Gastrocnemius medialis (tissue), 4 donors: ENCODE measurements around the gene PTTG1IP. TPM values are rescaled to one million over a fixed set of nuclear protein-coding genes. Genes with fewer than 3 reads are reported as not detected.

ENCODE experiments used
- ATAC-seq, 2 donors: fragments of 150-250 bp; one replicate each; pipeline ENCODE4 v1.9.1; 2016
- DNase-seq, 2 donors: peaks; one replicate each; pipeline ENCODE4 v3.0.0-alpha.2; 2019
- H3K27ac ChIP-seq, 4 donors: fragments of 200-600 bp; sonication (generic); 1 replicate in 1 of 4; 2 replicates in 3 of 4; pipeline ENCODE4 v1.5.1; 2016 to 2018; ENCODE audit warnings: mild to moderate bottlenecking in 2 of 4, moderate library complexity in 1 of 4
- H3K27me3 ChIP-seq, 3 donors: fragments of 200-600 bp; sonication (generic) in 2 of 3; 1 replicate in 1 of 3; 2 replicates in 2 of 3; pipeline versions ENCODE4 v1.5.1 to v1.6.0; 2016 to 2019; ENCODE audit warnings: mild to moderate bottlenecking in 1 of 3, moderate library complexity in 1 of 3
- H3K36me3 ChIP-seq, 2 donors: fragments of 200-600 bp; sonication (generic) in 1 of 2; one replicate each; pipeline ENCODE4 v1.5.1; 2017 to 2018
- H3K4me1 ChIP-seq, 2 donors: fragments of 200-600 bp; sonication (generic) in 1 of 2; one replicate each; pipeline ENCODE4 v1.5.1; 2016 to 2017; ENCODE audit warnings: mild to moderate bottlenecking in 2 of 2
- H3K4me3 ChIP-seq, 4 donors: fragments of 200-600 bp; sonication (generic) in 3 of 4; 1 replicate in 1 of 4; 2 replicates in 3 of 4; pipeline ENCODE4 v1.5.1; 2016 to 2019; ENCODE audit warnings: mild to moderate bottlenecking in 2 of 4
- H3K9me3 ChIP-seq, 3 donors: fragments of 200-600 bp; sonication (generic) in 2 of 3; 1 replicate in 1 of 3; 2 replicates in 2 of 3; pipeline ENCODE4 v1.5.1; 2016 to 2019
- CTCF ChIP-seq, 5 experiments: fragments of 450-650 bp in 3 of 5; fragments of 200-600 bp in 2 of 5; sonication (generic) in 2 of 5; IDR thresholded peaks in 4 of 5; conservative IDR thresholded peaks in 1 of 5; 1 replicate in 4 of 5; 2 replicates in 1 of 5; pipeline ENCODE4 v1.5.1; 2016 to 2019; ENCODE audit warnings: antibody characterized with exemption in 5 of 5, mild to moderate bottlenecking in 3 of 5, moderate library complexity in 3 of 5
- POLR2A ChIP-seq, 2 donors: fragments of 450-650 bp; IDR thresholded peaks; one replicate each; pipeline ENCODE4 v1.6.1; 2017; ENCODE audit warnings: antibody characterized with exemption in 2 of 2, mild to moderate bottlenecking in 2 of 2, moderate library complexity in 2 of 2
- in situ Hi-C, 4 donors: fragments of 200-750 bp; cut with MboI; loops; one replicate each; pipeline versions ENCODE4 v1.15.0 to v1.8.0; 2017; ENCODE audit warnings: low sequenced_read_pairs in 4 of 4
- intact Hi-C: fragments of 100-400 bp; cut with DNase I; formaldehyde crosslinking; loops from one replicate; pipeline ENCODE4 v1.15.1; 2023; ENCODE audit warnings: low total_unique reads
- total RNA-seq, 4 donors: library from RNA; depleted of rRNA; stranded (reverse); fragments of >200 nt; gene quantifications; one replicate each; pipeline versions ENCODE4 v1.1.0 to v1.2.3, GENCODE V29; 2016

PTTG1IP gene
- total RNA-seq, 4 donors from 2014 or later: 116 to 217 (median 127) TPM

DNA sequence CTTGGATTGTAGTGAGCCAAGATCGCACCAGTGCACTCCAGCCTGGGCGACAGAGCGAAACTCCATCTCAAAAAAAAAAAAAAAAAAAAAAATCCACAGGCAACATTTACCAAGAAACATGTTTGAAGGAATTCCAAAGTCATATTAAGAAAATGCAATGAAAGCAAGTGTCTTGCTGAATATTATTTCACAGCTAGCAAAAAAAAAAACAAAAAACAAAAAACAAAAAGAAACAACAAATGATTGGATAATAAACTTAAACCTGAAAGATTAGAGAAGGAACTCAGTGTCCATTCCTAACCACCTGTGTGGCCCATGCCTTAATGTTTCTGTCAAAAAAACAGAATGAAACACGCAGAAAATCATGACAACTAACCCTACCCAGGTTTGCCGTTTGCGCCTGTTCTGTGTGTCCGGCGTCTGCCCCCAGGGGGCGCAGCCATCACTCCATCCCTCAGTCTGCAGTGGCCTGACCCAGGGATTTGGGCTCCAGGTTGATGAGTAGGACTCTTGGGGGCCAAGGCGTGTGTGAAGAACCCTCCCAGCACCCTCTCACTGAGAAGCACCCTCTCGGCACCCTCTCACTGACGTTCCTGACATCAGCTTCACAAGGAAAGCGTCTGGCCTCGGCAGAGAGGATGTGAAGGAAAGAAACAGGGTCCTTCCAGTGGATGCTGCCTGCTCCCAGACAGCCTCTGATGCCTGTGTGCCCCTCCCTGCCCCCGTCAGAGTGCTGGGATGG lies 19.2 kb upstream of the PTTG1IP start:
- ATAC-seq (peak; percentile 52 to 67), DNase-seq (peak in 1 of 2 donors; percentile 48)
- no peaks in the 10 kb centered on the region for H3K36me3 ChIP-seq
- peak; percentile 58 to 84 (median 75) for TF ChIP-seq CTCF (IDR thresholded peaks at IDR 0.05 in 4 of 5, conservative IDR thresholded peaks at IDR 0.05 in 1 of 5)
- no peak for TF ChIP-seq POLR2A (IDR thresholded peaks at IDR 0.05)
- intact Hi-C loops (loop anchor here (2.0 kb wide), 2 partner anchors 40 to 244 kb away; no protein-coding TSS in a partner anchor), in situ Hi-C loops (no loop called here)
- H3K4me1 ChIP-seq: no peaks in the 10 kb centered on the region
- no peak overlapping the region for H3K4me3 ChIP-seq
- peaks cover 0 to 8% (median 2%) of the 10 kb centered on the region in 3 donors for H3K27me3 ChIP-seq
- no peak overlapping the region for H3K27ac ChIP-seq
- H3K9me3 ChIP-seq: no peaks in the 10 kb centered on the region

- Histone ChIP-seq H3K4me3 (no peak overlapping the region), H3K4me1 (no peaks in the 10 kb centered on the region), H3K9me3 (no peaks in the 10 kb centered on the region), H3K27me3 (peaks cover 0 to 8% (median 2%) of the 10 kb centered on the region in 3 donors), H3K27ac (no peak overlapping the region), H3K36me3 (no peaks in the 10 kb centered on the region)
- in situ Hi-C loops: no loop called here
- TF ChIP-seq POLR2A (IDR thresholded peaks at IDR 0.05): no peak
- TF ChIP-seq CTCF (IDR thresholded peaks at IDR 0.05 in 4 of 5, conservative IDR thresholded peaks at IDR 0.05 in 1 of 5): no peak
- ATAC-seq (no peak), DNase-seq (no peak)
- intact Hi-C loops: loop anchor here (2.0 kb wide), 2 partner anchors 41 to 245 kb away; no protein-coding TSS in a partner anchor
These were observed 18.6 kb upstream of the PTTG1IP start for GRCh38 chr21:44892095-44892494.

- no peak overlapping the region for H3K4me3 ChIP-seq
- no peaks in the 10 kb centered on the region for H3K9me3 ChIP-seq
- intact Hi-C loops (loop anchor here (2.0 kb wide), 2 partner anchors 41 to 245 kb away; no protein-coding TSS in a partner anchor), in situ Hi-C loops (no loop called here)
- no peak overlapping the region for H3K27ac ChIP-seq
- H3K27me3 ChIP-seq: peaks cover 0 to 8% (median 2%) of the 10 kb centered on the region in 3 donors
- no peak for DNase-seq
- no peaks in the 10 kb centered on the region for H3K36me3 ChIP-seq
- no peak for ATAC-seq
- TF ChIP-seq POLR2A (IDR thresholded peaks at IDR 0.05) (no peak), CTCF (IDR thresholded peaks at IDR 0.05 in 4 of 5, conservative IDR thresholded peaks at IDR 0.05 in 1 of 5) (no peak)
- no peaks in the 10 kb centered on the region for H3K4me1 ChIP-seq
These were observed 18.1 kb upstream of the PTTG1IP start for GRCh38 chr21:44891631-44892031.

DNA sequence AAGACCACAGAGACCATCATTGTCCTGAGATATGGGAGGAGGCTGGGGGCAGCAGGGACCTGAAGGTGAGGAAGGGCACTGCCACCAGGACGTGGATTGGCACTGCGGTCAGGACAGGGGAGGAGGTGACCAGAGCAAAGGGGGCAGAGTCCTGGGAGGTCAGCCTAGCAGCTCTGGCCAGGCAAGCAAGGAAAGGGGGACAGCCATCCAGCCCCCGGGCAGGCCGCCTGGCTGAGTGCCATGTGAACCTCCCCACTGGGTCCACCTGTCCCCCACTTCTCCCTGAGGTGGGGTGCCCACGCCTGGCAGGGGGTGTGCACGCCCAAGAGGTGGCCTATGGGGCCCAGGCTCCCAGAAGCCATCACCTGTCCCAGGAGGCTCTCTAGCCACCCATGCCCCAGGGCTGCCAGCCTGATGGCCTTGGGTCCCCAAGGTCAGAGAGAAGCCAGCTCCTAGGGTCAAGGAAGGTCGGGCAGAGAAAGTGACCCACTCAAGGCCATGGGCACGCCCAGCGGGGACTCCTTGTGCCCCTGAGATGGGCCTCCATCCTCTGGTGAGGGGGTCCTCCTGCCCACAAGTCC lies 17.6 kb upstream of the PTTG1IP start:
- H3K9me3 ChIP-seq: no peaks in the 10 kb centered on the region
- TF ChIP-seq CTCF (IDR thresholded peaks at IDR 0.05 in 4 of 5, conservative IDR thresholded peaks at IDR 0.05 in 1 of 5): no peak
- TF ChIP-seq POLR2A (IDR thresholded peaks at IDR 0.05): no peak
- in situ Hi-C loops: no loop called here
- intact Hi-C loops: no loop called here
- no peak overlapping the region for H3K4me3 ChIP-seq
- H3K27me3 ChIP-seq: peaks cover 0 to 8% (median 2%) of the 10 kb centered on the region in 3 donors
- no peak for DNase-seq
- no peak overlapping the region for H3K27ac ChIP-seq
- no peak for ATAC-seq
- no peaks in the 10 kb centered on the region for H3K36me3 ChIP-seq
- H3K4me1 ChIP-seq: no peaks in the 10 kb centered on the region
